GM23338 (cell line): Measurements from ENCODE around the gene GUCY2C. TPM values are rescaled to one million over a fixed set of nuclear protein-coding genes. Genes with fewer than 3 reads are reported as not detected.

Source experiments
- ATAC-seq: fragments of 200-7000 bp; cut with Tn5 transposase; 3 replicates; pipeline ENCODE4 v1.9.1; 2020
- DNase-seq: peaks from one replicate; pipeline ENCODE4 v3.0.0-alpha.2; 2015; ENCODE audit warnings: low spot score
- H2AFZ ChIP-seq: fragments of 200-600 bp; sonication (generic); 2 replicates; pipeline ENCODE4 v1.8.0; 2016; ENCODE audit warnings: antibody characterized with exemption, mild to moderate bottlenecking, moderate library complexity
- H3F3A ChIP-seq: fragments of 200-600 bp; sonication (generic); replicated peaks from 2 replicates; pipeline ENCODE4 v1.8.0; 2017; ENCODE audit warnings: antibody characterized with exemption, mixed run types, low read depth
- H3K27ac ChIP-seq: fragments of 200-600 bp; sonication (generic); 2 replicates; pipeline ENCODE4 v1.6.1; 2016; ENCODE audit warnings: low read depth
- H3K27me3 ChIP-seq: fragments of 200-600 bp; sonication (generic); 2 replicates; pipeline ENCODE4 v1.8.0; 2016; ENCODE audit warnings: mild to moderate bottlenecking, mixed run types, moderate library complexity; ENCODE audit not compliant: insufficient read depth
- H3K36me3 ChIP-seq: fragments of 200-600 bp; sonication (generic); 2 replicates; pipeline ENCODE4 v1.8.0; 2016; ENCODE audit warnings: mild to moderate bottlenecking; ENCODE audit not compliant: insufficient read depth
- H3K4me1 ChIP-seq: fragments of 200-600 bp; sonication (generic); 2 replicates; pipeline ENCODE4 v1.8.0; 2016; ENCODE audit warnings: mild to moderate bottlenecking, moderate library complexity; ENCODE audit not compliant: insufficient read depth
- H3K4me2 ChIP-seq: fragments of 200-600 bp; sonication (generic); 2 replicates; pipeline ENCODE4 v1.7.1; 2017; ENCODE audit warnings: mixed run types
- H3K4me3 ChIP-seq: fragments of 200-600 bp; sonication (generic); 2 replicates; pipeline ENCODE4 v1.6.1; 2016; ENCODE audit warnings: mixed run types
- H3K79me2 ChIP-seq: fragments of 200-600 bp; sonication (generic); replicated peaks from 2 replicates; pipeline ENCODE4 v1.8.0; 2017; ENCODE audit warnings: mild to moderate bottlenecking; ENCODE audit not compliant: insufficient read depth
- H3K9me2 ChIP-seq: fragments of 200-600 bp; sonication (generic); 2 replicates; pipeline ENCODE4 v1.8.0; 2017; ENCODE audit not compliant: insufficient read depth
- H4K20me1 ChIP-seq: fragments of 200-600 bp; sonication (generic); replicated peaks from 2 replicates; pipeline ENCODE4 v1.8.0; 2017; ENCODE audit warnings: mild to moderate bottlenecking; ENCODE audit not compliant: insufficient read depth
- H3K27ac Mint-ChIP-seq: 2 replicates; pipeline ENCODE4 v1.8.0; 2020; ENCODE audit warnings: inconsistent platforms, mild to moderate bottlenecking, moderate library complexity, mixed read lengths
- H3K27me3 Mint-ChIP-seq: 3 replicates; pipeline ENCODE4 v1.8.0; 2022; ENCODE audit warnings: low read depth, mild to moderate bottlenecking, moderate library complexity, mixed read lengths, inconsistent platforms; ENCODE audit not compliant: insufficient read depth, poor library complexity
- H3K36me3 Mint-ChIP-seq: 3 replicates; pipeline ENCODE4 v1.8.0; 2021; ENCODE audit warnings: low read depth, mild to moderate bottlenecking, inconsistent platforms, moderate library complexity, mixed read lengths
- H3K4me1 Mint-ChIP-seq: 3 replicates; pipeline ENCODE4 v1.8.0; 2020; ENCODE audit warnings: mild to moderate bottlenecking, inconsistent platforms, mixed read lengths
- H3K4me3 Mint-ChIP-seq: 3 replicates; pipeline ENCODE4 v1.8.0; 2021; ENCODE audit warnings: moderate library complexity, mild to moderate bottlenecking, inconsistent platforms, mixed read lengths
- H3K9me3 Mint-ChIP-seq: 3 replicates; pipeline ENCODE4 v1.8.0; 2020; ENCODE audit warnings: moderate library complexity, mild to moderate bottlenecking, inconsistent platforms, mixed read lengths
- EZH2phosphoT487 ChIP-seq: fragments of 200-600 bp; sonication (generic); IDR thresholded peaks from one replicate; pipeline ENCODE4 v1.8.1; 2018; ENCODE audit warnings: antibody characterized with exemption; ENCODE audit not compliant: unreplicated experiment
- JUNB ChIP-seq: IDR thresholded peaks from one replicate; pipeline ENCODE4 v1.6.1; 2016; ENCODE audit warnings: antibody characterized with exemption; ENCODE audit not compliant: unreplicated experiment
- POLR2AphosphoS5 ChIP-seq: IDR thresholded peaks from 2 replicates; pipeline ENCODE4 v1.6.1; 2016; ENCODE audit warnings: antibody characterized with exemption, low read depth
- REST ChIP-seq: IDR thresholded peaks from one replicate; pipeline ENCODE4 v1.6.1; 2018; ENCODE audit warnings: antibody characterized with exemption; ENCODE audit not compliant: unreplicated experiment
- ZNF114 ChIP-seq: fragments of 250-450 bp; sonication (Bioruptor Pico); IDR thresholded peaks from 2 replicates; pipeline ENCODE4 v1.5.0; 2020; ENCODE audit warnings: mild to moderate bottlenecking, moderate library complexity
- ZNF331 ChIP-seq: fragments of 250-450 bp; sonication (Bioruptor Pico); IDR thresholded peaks from 2 replicates; pipeline ENCODE4 v1.5.0; 2020; ENCODE audit warnings: low read depth, mild to moderate bottlenecking, moderate library complexity
- polyA plus RNA-seq: library from polyadenylated mRNA; unstranded; fragments of >200 nt; fragmentation: Nextera tagmentation; extraction: Ambion mirVana; gene quantifications from 2 replicates; pipeline ENCODE4 v1.2.1, GENCODE V29; 2016
- total RNA-seq: library from RNA; depleted of rRNA; stranded (reverse); fragments of >200 nt; shearing (Covaris generic); gene quantifications from 2 replicates; pipeline ENCODE4 v1.2.3, GENCODE V29; 2014
- TF ChIP-seq, protein P1 (sequence below), 2 experiments: fragments of 200-600 bp in 1 of 2; sonication (generic) in 1 of 2; conservative IDR thresholded peaks; 2 replicates each; pipeline versions ENCODE4 v1.5.1 to v1.6.1; 2016 to 2017; ENCODE audit warnings: antibody characterized with exemption in 2 of 2, low read depth in 2 of 2, mild to moderate bottlenecking in 2 of 2, moderate library complexity in 1 of 2
- TF ChIP-seq, protein P2 (sequence below): IDR thresholded peaks from 2 replicates; pipeline ENCODE4 v1.6.1; 2016; ENCODE audit warnings: antibody characterized with exemption

The GUCY2C gene
- total and polyA plus RNA-seq, 2 experiments from 2014 or later = 2.1 to 3.1 TPM

- Histone ChIP-seq H3K27me3 (no peaks in the 10 kb centered on the region), H4K20me1 (no peaks in the 10 kb centered on the region), H2AFZ (no peak overlapping the region), H3K4me1 (no peaks in the 10 kb centered on the region), H3K4me2 (no peak overlapping the region), H3K9me2 (no peaks in the 10 kb centered on the region), H3K27ac (no peak overlapping the region), H3K79me2 (no peaks in the 10 kb centered on the region), H3F3A (no peaks in the 10 kb centered on the region), H3K4me3 (no peak overlapping the region), H3K36me3 (no peaks in the 10 kb centered on the region)
- Mint-ChIP-seq H3K4me1 (peaks cover 8% of the 10 kb centered on the region), H3K36me3 (peaks cover 5% of the 10 kb centered on the region; the same call in 1 of the 3 replicates), H3K27ac (no peak overlapping the region), H3K4me3 (no peak overlapping the region), H3K9me3 (peaks cover 10% of the 10 kb centered on the region), H3K27me3 (peaks cover 2% of the 10 kb centered on the region)
- ATAC-seq = no peak
- TF ChIP-seq, protein P1, sequence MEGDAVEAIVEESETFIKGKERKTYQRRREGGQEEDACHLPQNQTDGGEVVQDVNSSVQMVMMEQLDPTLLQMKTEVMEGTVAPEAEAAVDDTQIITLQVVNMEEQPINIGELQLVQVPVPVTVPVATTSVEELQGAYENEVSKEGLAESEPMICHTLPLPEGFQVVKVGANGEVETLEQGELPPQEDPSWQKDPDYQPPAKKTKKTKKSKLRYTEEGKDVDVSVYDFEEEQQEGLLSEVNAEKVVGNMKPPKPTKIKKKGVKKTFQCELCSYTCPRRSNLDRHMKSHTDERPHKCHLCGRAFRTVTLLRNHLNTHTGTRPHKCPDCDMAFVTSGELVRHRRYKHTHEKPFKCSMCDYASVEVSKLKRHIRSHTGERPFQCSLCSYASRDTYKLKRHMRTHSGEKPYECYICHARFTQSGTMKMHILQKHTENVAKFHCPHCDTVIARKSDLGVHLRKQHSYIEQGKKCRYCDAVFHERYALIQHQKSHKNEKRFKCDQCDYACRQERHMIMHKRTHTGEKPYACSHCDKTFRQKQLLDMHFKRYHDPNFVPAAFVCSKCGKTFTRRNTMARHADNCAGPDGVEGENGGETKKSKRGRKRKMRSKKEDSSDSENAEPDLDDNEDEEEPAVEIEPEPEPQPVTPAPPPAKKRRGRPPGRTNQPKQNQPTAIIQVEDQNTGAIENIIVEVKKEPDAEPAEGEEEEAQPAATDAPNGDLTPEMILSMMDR (conservative IDR thresholded peaks at IDR 0.05; ENCODE audit: low read depth in 2 of 2) = no peak
- no peak for TF ChIP-seq JUNB
- no peak for TF ChIP-seq ZNF114 (CRISPR knock-in tag)
- no peak for DNase-seq
Measured at GRCh38 chr12:14613718-14614117, 82.7 kb downstream of the GUCY2C start.

DNA sequence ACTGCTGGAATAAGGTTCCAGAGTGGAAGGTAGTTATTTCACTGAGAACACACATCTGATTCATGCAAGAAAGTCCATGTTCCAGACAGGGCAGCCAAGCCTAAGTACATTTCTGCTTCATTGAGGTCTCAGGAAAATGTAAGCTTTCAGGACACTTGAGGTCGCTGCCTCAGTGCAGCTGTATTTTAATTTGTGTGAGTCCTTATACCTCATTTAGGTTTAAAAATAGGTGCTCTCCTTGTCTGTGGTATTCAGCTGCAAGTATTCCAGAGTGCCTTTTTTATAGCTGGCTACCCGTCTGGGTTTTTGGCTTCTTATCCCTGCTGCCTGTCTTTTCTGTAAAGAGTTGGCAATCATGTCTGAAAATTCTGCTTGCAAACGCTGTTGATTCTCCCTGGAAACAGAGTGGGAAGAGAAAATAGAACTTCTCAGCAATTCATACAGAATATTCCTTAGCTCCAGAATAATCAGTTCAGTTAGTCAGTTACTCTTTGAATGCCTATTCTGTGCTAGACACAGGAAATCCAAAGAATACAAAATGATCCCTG, 83.4 kb downstream of the GUCY2C start:
- Mint-ChIP-seq H3K36me3 (peaks cover 5% of the 10 kb centered on the region; the same call in 1 of the 3 replicates), H3K27ac (no peak overlapping the region), H3K9me3 (peaks cover 14% of the 10 kb centered on the region), H3K4me1 (peaks cover 8% of the 10 kb centered on the region), H3K27me3 (peaks cover 2% of the 10 kb centered on the region), H3K4me3 (no peak overlapping the region)
- Histone ChIP-seq H3K4me3 (no peak overlapping the region), H3K27me3 (no peaks in the 10 kb centered on the region), H3K27ac (no peak overlapping the region), H3K36me3 (no peaks in the 10 kb centered on the region), H3K79me2 (no peaks in the 10 kb centered on the region), H3K4me2 (no peak overlapping the region), H3F3A (no peaks in the 10 kb centered on the region), H4K20me1 (no peaks in the 10 kb centered on the region), H3K4me1 (no peaks in the 10 kb centered on the region), H3K9me2 (no peaks in the 10 kb centered on the region), H2AFZ (no peak overlapping the region)
- ATAC-seq (no peak), DNase-seq (no peak)
- TF ChIP-seq POLR2AphosphoS5 (no peak), ZNF331 (CRISPR knock-in tag) (no peak), REST (no peak), EZH2phosphoT487 (no peak)
- TF ChIP-seq, protein P2, sequence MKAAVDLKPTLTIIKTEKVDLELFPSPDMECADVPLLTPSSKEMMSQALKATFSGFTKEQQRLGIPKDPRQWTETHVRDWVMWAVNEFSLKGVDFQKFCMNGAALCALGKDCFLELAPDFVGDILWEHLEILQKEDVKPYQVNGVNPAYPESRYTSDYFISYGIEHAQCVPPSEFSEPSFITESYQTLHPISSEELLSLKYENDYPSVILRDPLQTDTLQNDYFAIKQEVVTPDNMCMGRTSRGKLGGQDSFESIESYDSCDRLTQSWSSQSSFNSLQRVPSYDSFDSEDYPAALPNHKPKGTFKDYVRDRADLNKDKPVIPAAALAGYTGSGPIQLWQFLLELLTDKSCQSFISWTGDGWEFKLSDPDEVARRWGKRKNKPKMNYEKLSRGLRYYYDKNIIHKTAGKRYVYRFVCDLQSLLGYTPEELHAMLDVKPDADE = no peak
- TF ChIP-seq, protein P1 (conservative IDR thresholded peaks at IDR 0.05; ENCODE audit: low read depth in 2 of 2) = no peak
